SU-DHL-6 (cell line): ENCODE measurements around the gene STARD10.

Experiments used
- CTCF ChIP-seq: fragments of 200-600 bp; sonication (generic); IDR thresholded peaks from one replicate; pipeline ENCODE4 v1.5.1; 2017; ENCODE audit warnings: antibody characterized with exemption, mild to moderate bottlenecking, low read length, moderate library complexity; ENCODE audit not compliant: insufficient read depth, poor library complexity, severe bottlenecking
- EZH2phosphoT487 ChIP-seq: fragments of 200-600 bp; sonication (generic), shearing (Covaris generic); conservative IDR thresholded peaks from 2 replicates; pipeline ENCODE4 v1.6.1; 2018; ENCODE audit warnings: mild to moderate bottlenecking, antibody characterized with exemption, low read length, moderate library complexity, mixed read lengths

- TF ChIP-seq CTCF (no peak), EZH2phosphoT487 (no peak)
These were observed 23.0 kb downstream of the STARD10 start for GRCh38 chr11:72770799-72771198.
